ENCODE measurements around the gene ZFP42. TPM values are rescaled to one million over a fixed set of nuclear protein-coding genes. Genes with fewer than 3 reads are reported as not detected.

Gene ZFP42
- total RNA-seq (2014; rRNA removed; shearing (Covaris generic)) (not detected in 2 replicates), polyA plus RNA-seq (2016; fragmentation: Nextera tagmentation; extraction: Ambion mirVana) (not detected in 2 replicates)

- Histone ChIP-seq H3K9me3 (ENCODE audit: low read depth) (no peaks in the 10 kb centered on the region), H3K9ac (no peak within 1 kb of the TSS), H3K36me3 (ENCODE audit: low read depth) (no peaks in the 10 kb centered on the region), H2AFZ (no peak within 1 kb of the TSS), H4K20me1 (ENCODE audit: insufficient read depth) (no peaks in the 10 kb centered on the region), H3K4me3 (no peak within 1 kb of the TSS), H3K79me2 (ENCODE audit: insufficient read depth) (no peaks in the 10 kb centered on the region), H3F3A (ENCODE audit: insufficient read depth) (no peaks in the 10 kb centered on the region), H3K9me2 (ENCODE audit: insufficient read depth) (no peaks in the 10 kb centered on the region), H3K27me3 (replicated peaks; ENCODE audit: insufficient read depth) (no peaks in the 10 kb centered on the region), H3K4me1 (ENCODE audit: insufficient read depth) (no peaks in the 10 kb centered on the region), H3K4me2 (ENCODE audit: unreplicated experiment) (no peak within 1 kb of the TSS), H3K27ac (no peak within 1 kb of the TSS)
- no peak for TF ChIP-seq EZH2phosphoT487 (IDR thresholded peaks at IDR 0.05; ENCODE audit: insufficient read depth, low read depth)
- TF ChIP-seq EZH2 (IDR thresholded peaks at IDR 0.05; ENCODE audit: insufficient read depth, poor library complexity, severe bottlenecking) = no peak
- in situ Hi-C loops (cut with MboI) = no loop called here
- no peak for DNase-seq
- WGBS, 2 experiments (ENCODE audit: low coverage in 1 of 2, low lambda C conversion rate in 2 of 2, missing lambda C conversion rate in 2 of 2) = 19 to 20% methylated on average over 49 to 55 of the region's 58 CpGs
Observed at GRCh38 chr4:187995322-187996207, at the start of gene ZFP42. ZFP42 (plus strand) TSS chr4:187995771; CDS start chr4:188002808, 7,037 bp downstream.

- no peaks in the 10 kb centered on the region for H3K36me3 ChIP-seq (ENCODE audit: low read depth)
- no peaks in the 10 kb centered on the region for H3F3A ChIP-seq (ENCODE audit: insufficient read depth)
- no peaks in the 10 kb centered on the region for H3K79me2 ChIP-seq (ENCODE audit: insufficient read depth)
- TF ChIP-seq EZH2phosphoT487 (IDR thresholded peaks at IDR 0.05; ENCODE audit: insufficient read depth, low read depth) (no peak), EZH2 (IDR thresholded peaks at IDR 0.05; ENCODE audit: insufficient read depth, poor library complexity, severe bottlenecking) (no peak)
- no peaks in the 10 kb centered on the region for H3K27me3 ChIP-seq (replicated peaks; ENCODE audit: insufficient read depth)
- WGBS, 2 experiments (ENCODE audit: low coverage in 1 of 2, low lambda C conversion rate in 2 of 2, missing lambda C conversion rate in 2 of 2) = 29 to 32% methylated on average over 2 of the region's 2 CpGs
- no peak overlapping the region for H3K4me2 ChIP-seq (ENCODE audit: unreplicated experiment)
- H4K20me1 ChIP-seq (ENCODE audit: insufficient read depth) = no peaks in the 10 kb centered on the region
- no peak overlapping the region for H2AFZ ChIP-seq
- in situ Hi-C loops (cut with MboI) = no loop called here
- no peaks in the 10 kb centered on the region for H3K9me2 ChIP-seq (ENCODE audit: insufficient read depth)
- no peaks in the 10 kb centered on the region for H3K4me1 ChIP-seq (ENCODE audit: insufficient read depth)
- no peak overlapping the region for H3K4me3 ChIP-seq
- no peaks in the 10 kb centered on the region for H3K9me3 ChIP-seq (ENCODE audit: low read depth)
- no peak for DNase-seq
- H3K27ac ChIP-seq = no peak overlapping the region
- no peak overlapping the region for H3K9ac ChIP-seq
Observed at GRCh38 chr4:187961171-187961570, 34.4 kb upstream of the ZFP42 start.

GRCh38 chr4:187961961-187962360 is 33.6 kb upstream of the ZFP42 start:
- H3K9me2 ChIP-seq (ENCODE audit: insufficient read depth) = no peaks in the 10 kb centered on the region
- no peak for TF ChIP-seq EZH2 (IDR thresholded peaks at IDR 0.05; ENCODE audit: insufficient read depth, poor library complexity, severe bottlenecking)
- TF ChIP-seq EZH2phosphoT487 (IDR thresholded peaks at IDR 0.05; ENCODE audit: insufficient read depth, low read depth) = no peak
- no peaks in the 10 kb centered on the region for H3K4me1 ChIP-seq (ENCODE audit: insufficient read depth)
- no peaks in the 10 kb centered on the region for H3F3A ChIP-seq (ENCODE audit: insufficient read depth)
- no peaks in the 10 kb centered on the region for H3K79me2 ChIP-seq (ENCODE audit: insufficient read depth)
- H3K4me2 ChIP-seq (ENCODE audit: unreplicated experiment) = no peak overlapping the region
- no peaks in the 10 kb centered on the region for H3K9me3 ChIP-seq (ENCODE audit: low read depth)
- no peaks in the 10 kb centered on the region for H4K20me1 ChIP-seq (ENCODE audit: insufficient read depth)
- H2AFZ ChIP-seq = no peak overlapping the region
- no peak overlapping the region for H3K9ac ChIP-seq
- H3K27ac ChIP-seq = no peak overlapping the region
- H3K4me3 ChIP-seq = no peak overlapping the region
- H3K27me3 ChIP-seq (replicated peaks; ENCODE audit: insufficient read depth) = no peaks in the 10 kb centered on the region
- in situ Hi-C loops (cut with MboI) = no loop called here
- H3K36me3 ChIP-seq (ENCODE audit: low read depth) = no peaks in the 10 kb centered on the region
- no peak for DNase-seq
- WGBS, 2 experiments (ENCODE audit: low coverage in 1 of 2, low lambda C conversion rate in 2 of 2, missing lambda C conversion rate in 2 of 2) = 14 to 16% methylated on average over 2 of the region's 2 CpGs

GRCh38 chr4:187962926-187963325 is 32.6 kb upstream of the ZFP42 start:
- no peak for DNase-seq
- H3K9me2 ChIP-seq (ENCODE audit: insufficient read depth) = no peaks in the 10 kb centered on the region
- H3K27ac ChIP-seq = no peak overlapping the region
- TF ChIP-seq EZH2 (IDR thresholded peaks at IDR 0.05; ENCODE audit: insufficient read depth, poor library complexity, severe bottlenecking) = no peak
- TF ChIP-seq EZH2phosphoT487 (IDR thresholded peaks at IDR 0.05; ENCODE audit: insufficient read depth, low read depth) = no peak
- no peaks in the 10 kb centered on the region for H3K4me1 ChIP-seq (ENCODE audit: insufficient read depth)
- no peaks in the 10 kb centered on the region for H3F3A ChIP-seq (ENCODE audit: insufficient read depth)
- no peaks in the 10 kb centered on the region for H3K9me3 ChIP-seq (ENCODE audit: low read depth)
- in situ Hi-C loops (cut with MboI) = no loop called here
- WGBS, 2 experiments (ENCODE audit: low coverage in 1 of 2, low lambda C conversion rate in 2 of 2, missing lambda C conversion rate in 2 of 2) = 0 to 3% methylated on average over 3 of the region's 3 CpGs
- H4K20me1 ChIP-seq (ENCODE audit: insufficient read depth) = no peaks in the 10 kb centered on the region
- H3K27me3 ChIP-seq (replicated peaks; ENCODE audit: insufficient read depth) = no peaks in the 10 kb centered on the region
- no peaks in the 10 kb centered on the region for H3K36me3 ChIP-seq (ENCODE audit: low read depth)
- H3K79me2 ChIP-seq (ENCODE audit: insufficient read depth) = no peaks in the 10 kb centered on the region
- no peak overlapping the region for H3K4me2 ChIP-seq (ENCODE audit: unreplicated experiment)
- H3K4me3 ChIP-seq = no peak overlapping the region
- H2AFZ ChIP-seq = no peak overlapping the region
- H3K9ac ChIP-seq = no peak overlapping the region

All from GM23248 (cell line).